Hematopoietic multipotent progenitor cell treated with erythropoietin and hydrocortisone succinate and interleukin-3 and kit ligand, for 8 days (in vitro differentiated cells): ENCODE measurements around the gene VEGFC.

ENCODE experiments used
- DNase-seq: peaks from one replicate; pipeline ENCODE4 v3.0.0-alpha.2; 2015

Gene VEGFC

GRCh38 chr4:176671532-176671931 lies 121.2 kb downstream of the VEGFC start:
- no peak for DNase-seq

- DNase-seq = no peak
Observed at GRCh38 chr4:176668324-176668723, 124.4 kb downstream of the VEGFC start.

- DNase-seq = no peak
Observed at GRCh38 chr4:176664964-176665363, 127.8 kb downstream of the VEGFC start.

- DNase-seq = no peak
Observed at GRCh38 chr4:176660561-176660960, 132.2 kb downstream of the VEGFC start.

GRCh38 chr4:176656108-176656507 lies 136.6 kb downstream of the VEGFC start:
- no peak for DNase-seq

- DNase-seq = no peak
Observed at GRCh38 chr4:176654565-176655216, 138.0 kb downstream of the VEGFC start.

GRCh38 chr4:176653401-176654220 lies 139.1 kb downstream of the VEGFC start:
- DNase-seq = no peak

GRCh38 chr4:176646311-176646710 lies 146.4 kb downstream of the VEGFC start:
- no peak for DNase-seq

- no peak for DNase-seq
Observed at GRCh38 chr4:176645246-176645960, 147.3 kb downstream of the VEGFC start.

GRCh38 chr4:176642472-176642871 lies 150.2 kb downstream of the VEGFC start:
- DNase-seq = no peak

- DNase-seq = no peak
Observed at GRCh38 chr4:176641237-176641636, 151.5 kb downstream of the VEGFC start.

GRCh38 chr4:176638992-176639391 lies 153.7 kb downstream of the VEGFC start:
- no peak for DNase-seq

GRCh38 chr4:176636292-176636691 lies 156.4 kb downstream of the VEGFC start:
- no peak for DNase-seq

GRCh38 chr4:176635372-176636261 lies 157.1 kb downstream of the VEGFC start:
- no peak for DNase-seq
